ENCODE results near the gene BCDIN3D.

Gene BCDIN3D

DNA sequence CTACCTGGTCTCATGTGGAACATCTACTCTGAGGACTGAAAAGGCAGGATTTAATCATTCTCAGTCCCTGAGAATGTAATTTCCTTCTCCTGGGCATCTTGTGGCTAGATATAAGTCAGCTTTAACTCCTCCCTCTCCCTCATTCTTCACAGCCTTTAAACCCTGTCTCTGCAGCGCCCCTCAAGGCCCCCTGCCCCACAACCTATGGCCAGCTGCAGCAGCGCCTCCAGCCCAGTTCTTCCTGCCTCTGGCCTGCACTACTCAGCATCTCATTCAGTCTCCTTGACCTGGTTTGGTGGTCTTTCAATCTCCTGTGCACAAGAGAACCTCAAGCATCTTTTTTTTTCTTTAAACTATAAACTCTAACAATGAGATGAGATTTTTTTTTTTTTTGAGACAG lies 44.0 kb downstream of the BCDIN3D start:
- Histone ChIP-seq H3K9me3 (ENCODE audit: control insufficient read depth, insufficient read depth, low read length) (no peaks in the 10 kb centered on the region), H3K27ac (ENCODE audit: low read depth, low read length) (no peak overlapping the region), H4K20me1 (ENCODE audit: control insufficient read depth, insufficient read depth, low read depth, low read length) (no peaks in the 10 kb centered on the region), H3K4me3 (ENCODE audit: low read length) (no peak overlapping the region), H3F3A (ENCODE audit: control insufficient read depth, insufficient read depth) (no peaks in the 10 kb centered on the region), H3K27me3 (ENCODE audit: control insufficient read depth, low read length) (no peaks in the 10 kb centered on the region), H3K36me3 (ENCODE audit: control insufficient read depth, low read length) (peaks cover 5% of the 10 kb centered on the region; the same call in 1 of the 2 replicates), H3K4me1 (ENCODE audit: control insufficient read depth, low read length) (no peaks in the 10 kb centered on the region), H3K9me2 (replicated peaks; ENCODE audit: control insufficient read depth, low read length) (no peaks in the 10 kb centered on the region), H3K79me2 (ENCODE audit: control insufficient read depth, low read length) (no peaks in the 10 kb centered on the region), H3K4me2 (ENCODE audit: low read length) (no peak overlapping the region)
- TF ChIP-seq, protein P1, sequence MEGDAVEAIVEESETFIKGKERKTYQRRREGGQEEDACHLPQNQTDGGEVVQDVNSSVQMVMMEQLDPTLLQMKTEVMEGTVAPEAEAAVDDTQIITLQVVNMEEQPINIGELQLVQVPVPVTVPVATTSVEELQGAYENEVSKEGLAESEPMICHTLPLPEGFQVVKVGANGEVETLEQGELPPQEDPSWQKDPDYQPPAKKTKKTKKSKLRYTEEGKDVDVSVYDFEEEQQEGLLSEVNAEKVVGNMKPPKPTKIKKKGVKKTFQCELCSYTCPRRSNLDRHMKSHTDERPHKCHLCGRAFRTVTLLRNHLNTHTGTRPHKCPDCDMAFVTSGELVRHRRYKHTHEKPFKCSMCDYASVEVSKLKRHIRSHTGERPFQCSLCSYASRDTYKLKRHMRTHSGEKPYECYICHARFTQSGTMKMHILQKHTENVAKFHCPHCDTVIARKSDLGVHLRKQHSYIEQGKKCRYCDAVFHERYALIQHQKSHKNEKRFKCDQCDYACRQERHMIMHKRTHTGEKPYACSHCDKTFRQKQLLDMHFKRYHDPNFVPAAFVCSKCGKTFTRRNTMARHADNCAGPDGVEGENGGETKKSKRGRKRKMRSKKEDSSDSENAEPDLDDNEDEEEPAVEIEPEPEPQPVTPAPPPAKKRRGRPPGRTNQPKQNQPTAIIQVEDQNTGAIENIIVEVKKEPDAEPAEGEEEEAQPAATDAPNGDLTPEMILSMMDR (IDR thresholded peaks at IDR 0.05; ENCODE audit: low read depth, low read length, poor library complexity, severe bottlenecking) = no peak
- TF ChIP-seq EZH2phosphoT487 (IDR thresholded peaks at IDR 0.05; ENCODE audit: borderline replicate concordance, low read length) = no peak

- no peak for TF ChIP-seq EZH2phosphoT487 (IDR thresholded peaks at IDR 0.05; ENCODE audit: borderline replicate concordance, low read length)
- TF ChIP-seq, protein P1 (IDR thresholded peaks at IDR 0.05; ENCODE audit: low read depth, low read length, poor library complexity, severe bottlenecking) = no peak
- Histone ChIP-seq H4K20me1 (ENCODE audit: control insufficient read depth, insufficient read depth, low read depth, low read length) (no peaks in the 10 kb centered on the region), H3K9me2 (replicated peaks; ENCODE audit: control insufficient read depth, low read length) (no peaks in the 10 kb centered on the region), H3K36me3 (ENCODE audit: control insufficient read depth, low read length) (peaks cover 5% of the 10 kb centered on the region; the same call in 1 of the 2 replicates), H3K4me3 (ENCODE audit: low read length) (no peak overlapping the region), H3K27me3 (ENCODE audit: control insufficient read depth, low read length) (no peaks in the 10 kb centered on the region), H3K4me1 (ENCODE audit: control insufficient read depth, low read length) (no peaks in the 10 kb centered on the region), H3K27ac (ENCODE audit: low read depth, low read length) (no peak overlapping the region), H3K4me2 (ENCODE audit: low read length) (no peak overlapping the region), H3K9me3 (ENCODE audit: control insufficient read depth, insufficient read depth, low read length) (no peaks in the 10 kb centered on the region), H3F3A (ENCODE audit: control insufficient read depth, insufficient read depth) (no peaks in the 10 kb centered on the region), H3K79me2 (ENCODE audit: control insufficient read depth, low read length) (no peaks in the 10 kb centered on the region)
Measured at GRCh38 chr12:49798248-49798647, 44.7 kb downstream of the BCDIN3D start.

DNA sequence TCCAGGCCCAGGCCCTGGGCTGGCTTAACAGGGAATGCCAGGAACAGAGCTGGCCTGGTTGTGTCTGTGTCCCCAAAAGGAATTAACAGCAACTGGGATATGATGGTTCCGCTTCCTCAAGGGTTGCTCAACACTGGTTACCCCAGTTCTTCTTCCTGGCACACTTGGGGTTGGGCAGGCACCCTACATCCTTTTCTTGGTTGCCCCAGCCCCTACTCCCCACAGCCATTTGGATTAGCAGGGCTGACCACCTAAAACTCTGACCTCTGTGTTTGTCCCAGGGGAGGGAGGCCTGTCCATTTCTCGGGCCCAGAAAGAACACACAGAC lies 45.5 kb downstream of the BCDIN3D start:
- no peaks in the 10 kb centered on the region for H3K27me3 ChIP-seq (ENCODE audit: control insufficient read depth, low read length)
- TF ChIP-seq, protein P1 (IDR thresholded peaks at IDR 0.05; ENCODE audit: low read depth, low read length, poor library complexity, severe bottlenecking) = no peak
- no peak for TF ChIP-seq EZH2phosphoT487 (IDR thresholded peaks at IDR 0.05; ENCODE audit: borderline replicate concordance, low read length)
- no peaks in the 10 kb centered on the region for H3K9me3 ChIP-seq (ENCODE audit: control insufficient read depth, insufficient read depth, low read length)
- H3K4me2 ChIP-seq (ENCODE audit: low read length) = no peak overlapping the region
- H3K36me3 ChIP-seq (ENCODE audit: control insufficient read depth, low read length) = peaks cover 5% of the 10 kb centered on the region; the same call in 1 of the 2 replicates
- H3K27ac ChIP-seq (ENCODE audit: low read depth, low read length) = no peak overlapping the region
- no peaks in the 10 kb centered on the region for H3K4me1 ChIP-seq (ENCODE audit: control insufficient read depth, low read length)
- H3K4me3 ChIP-seq (ENCODE audit: low read length) = no peak overlapping the region
- H3K9me2 ChIP-seq (replicated peaks; ENCODE audit: control insufficient read depth, low read length) = no peaks in the 10 kb centered on the region
- no peaks in the 10 kb centered on the region for H4K20me1 ChIP-seq (ENCODE audit: control insufficient read depth, insufficient read depth, low read depth, low read length)
- H3F3A ChIP-seq (ENCODE audit: control insufficient read depth, insufficient read depth) = no peaks in the 10 kb centered on the region
- H3K79me2 ChIP-seq (ENCODE audit: control insufficient read depth, low read length) = no peaks in the 10 kb centered on the region

Measured in DOHH2 (cell line).